ENCODE data around the gene ADGRG6. TPM values are rescaled to one million over a fixed set of nuclear protein-coding genes. Genes with fewer than 3 reads are reported as not detected.

The ADGRG6 gene
- 71.5 and 95.1 TPM in 2 replicates for total RNA-seq

DNA sequence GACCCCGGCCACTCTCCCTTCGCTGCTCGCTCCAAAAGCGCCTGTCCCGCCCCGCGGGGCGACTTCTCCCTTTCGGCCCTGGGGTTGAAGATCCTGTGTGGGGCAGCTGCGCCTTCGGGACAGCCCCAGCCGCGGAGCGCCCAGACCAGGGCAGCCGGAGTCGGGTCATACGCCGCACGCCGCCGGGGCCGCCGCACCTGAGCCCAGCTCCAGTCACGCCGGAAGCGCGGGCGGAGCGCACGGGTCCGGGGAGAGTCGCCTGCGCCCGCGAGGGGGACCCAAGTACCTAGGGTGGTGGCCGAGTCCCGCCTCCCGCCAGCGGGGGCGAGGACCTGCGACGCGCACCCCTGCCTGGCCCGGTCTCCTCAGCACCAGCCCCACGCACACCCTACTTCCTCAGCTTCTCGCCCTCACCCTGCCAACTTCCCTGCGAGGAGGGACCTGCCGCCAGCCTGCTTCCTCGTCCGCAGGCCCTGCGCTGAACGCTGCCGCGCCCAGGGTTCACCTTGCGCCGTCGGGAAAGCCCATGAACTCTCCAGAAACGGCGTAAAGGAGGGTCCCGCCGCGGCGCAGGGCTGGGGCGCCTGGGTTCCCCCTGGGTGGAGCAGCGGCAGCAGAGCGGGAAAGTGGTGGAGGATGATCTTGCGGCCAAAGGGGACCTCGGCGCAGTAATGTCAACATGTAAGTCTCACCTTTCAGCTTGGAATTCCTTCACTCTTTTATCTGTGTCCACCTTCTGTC, at the start of gene ADGRG6:
Gene ADGRG6 (plus strand): TSS at position 357 of the 741 bp plus-strand sequence. CDS start 323 bp downstream, at position 680.

Other genes with a start within 250 kb of the ADGRG6 start
- gene GJE1, start 169.1 kb upstream of the ADGRG6 start, total RNA-seq, result not detected in 2 replicates
- gene NMBR, start 154.9 kb upstream of the ADGRG6 start, total RNA-seq, result not detected in 2 replicates
- 77.0 and 91.7 TPM in 2 replicates for gene VTA1, start 154.7 kb upstream of the ADGRG6 start, total RNA-seq